Measurements from ENCODE around the gene AACS.

Gene AACS

DNA sequence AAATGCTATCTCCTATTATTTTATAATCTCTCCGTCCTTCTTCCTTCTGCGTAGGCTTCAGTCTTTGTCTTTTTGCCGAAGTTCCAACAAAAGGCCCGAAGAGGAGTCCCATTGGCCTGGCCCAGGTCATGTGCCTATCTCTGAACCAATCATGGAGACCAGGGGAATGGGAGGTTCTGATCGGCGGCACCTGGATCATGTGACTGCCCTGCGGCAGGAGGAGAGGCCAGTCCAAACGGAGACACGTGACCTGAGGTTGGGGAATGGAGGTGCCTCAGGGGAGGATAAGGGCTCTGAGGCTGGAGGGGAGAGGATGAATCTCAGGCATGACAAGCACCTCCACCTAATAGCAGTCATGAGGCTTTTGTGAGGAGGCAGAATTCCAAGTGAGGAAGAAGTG, 86.0 kb downstream of the AACS start:
- H3K36me3 ChIP-seq (ENCODE audit: low read depth): no peaks in the 10 kb centered on the region
- DNase-seq (ENCODE audit: low spot score): no peak

DNA sequence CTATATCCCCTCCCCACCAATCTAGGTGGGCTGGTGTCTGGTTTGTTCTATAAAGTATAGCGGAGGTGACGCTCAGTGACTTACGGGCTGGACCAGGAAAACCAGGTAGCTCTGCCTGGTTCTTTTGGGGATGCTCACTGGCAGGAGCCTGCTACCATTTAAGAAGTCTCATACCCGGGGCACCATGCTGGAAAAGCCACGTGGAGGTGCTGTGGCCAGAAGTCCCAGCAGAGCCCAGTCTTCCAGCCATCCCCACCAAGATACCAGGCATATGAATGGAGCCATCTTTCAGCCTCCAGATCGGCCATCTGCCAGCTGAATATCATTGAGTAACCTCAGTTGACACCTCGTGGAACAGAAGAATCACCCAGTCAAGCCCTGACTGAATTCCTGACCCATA, 87.2 kb downstream of the AACS start:
- H3K27ac ChIP-seq (ENCODE audit: poor library complexity, severe bottlenecking): no peak overlapping the region
- ATAC-seq (ENCODE audit: low read depth) (no peak), DNase-seq (ENCODE audit: low spot score) (no peak)
- H3K36me3 ChIP-seq (ENCODE audit: low read depth): no peaks in the 10 kb centered on the region
- TF ChIP-seq, protein P1, sequence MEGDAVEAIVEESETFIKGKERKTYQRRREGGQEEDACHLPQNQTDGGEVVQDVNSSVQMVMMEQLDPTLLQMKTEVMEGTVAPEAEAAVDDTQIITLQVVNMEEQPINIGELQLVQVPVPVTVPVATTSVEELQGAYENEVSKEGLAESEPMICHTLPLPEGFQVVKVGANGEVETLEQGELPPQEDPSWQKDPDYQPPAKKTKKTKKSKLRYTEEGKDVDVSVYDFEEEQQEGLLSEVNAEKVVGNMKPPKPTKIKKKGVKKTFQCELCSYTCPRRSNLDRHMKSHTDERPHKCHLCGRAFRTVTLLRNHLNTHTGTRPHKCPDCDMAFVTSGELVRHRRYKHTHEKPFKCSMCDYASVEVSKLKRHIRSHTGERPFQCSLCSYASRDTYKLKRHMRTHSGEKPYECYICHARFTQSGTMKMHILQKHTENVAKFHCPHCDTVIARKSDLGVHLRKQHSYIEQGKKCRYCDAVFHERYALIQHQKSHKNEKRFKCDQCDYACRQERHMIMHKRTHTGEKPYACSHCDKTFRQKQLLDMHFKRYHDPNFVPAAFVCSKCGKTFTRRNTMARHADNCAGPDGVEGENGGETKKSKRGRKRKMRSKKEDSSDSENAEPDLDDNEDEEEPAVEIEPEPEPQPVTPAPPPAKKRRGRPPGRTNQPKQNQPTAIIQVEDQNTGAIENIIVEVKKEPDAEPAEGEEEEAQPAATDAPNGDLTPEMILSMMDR (IDR thresholded peaks at IDR 0.05; ENCODE audit: poor library complexity, severe bottlenecking): no peak
- no peaks in the 10 kb centered on the region for H3K9me3 ChIP-seq (ENCODE audit: severe bottlenecking)
- peaks cover 10% of the 10 kb centered on the region for H3K4me1 ChIP-seq (ENCODE audit: insufficient read depth, poor library complexity, severe bottlenecking)
- no peaks in the 10 kb centered on the region for H3K27me3 ChIP-seq (ENCODE audit: insufficient read depth, poor library complexity, severe bottlenecking)
- H3K4me3 ChIP-seq (ENCODE audit: severe bottlenecking): no peak overlapping the region

More for the DNA sequence above, 86.0 kb downstream of the AACS start:
- no peak for ATAC-seq (ENCODE audit: low read depth)
- no peaks in the 10 kb centered on the region for H3K9me3 ChIP-seq (ENCODE audit: severe bottlenecking)
- peaks cover 10% of the 10 kb centered on the region for H3K4me1 ChIP-seq (ENCODE audit: insufficient read depth, poor library complexity, severe bottlenecking)
- H3K27ac ChIP-seq (ENCODE audit: poor library complexity, severe bottlenecking): no peak overlapping the region
- H3K4me3 ChIP-seq (ENCODE audit: severe bottlenecking): no peak overlapping the region
- TF ChIP-seq, protein P1 (IDR thresholded peaks at IDR 0.05; ENCODE audit: poor library complexity, severe bottlenecking): no peak
- no peaks in the 10 kb centered on the region for H3K27me3 ChIP-seq (ENCODE audit: insufficient read depth, poor library complexity, severe bottlenecking)

DNA sequence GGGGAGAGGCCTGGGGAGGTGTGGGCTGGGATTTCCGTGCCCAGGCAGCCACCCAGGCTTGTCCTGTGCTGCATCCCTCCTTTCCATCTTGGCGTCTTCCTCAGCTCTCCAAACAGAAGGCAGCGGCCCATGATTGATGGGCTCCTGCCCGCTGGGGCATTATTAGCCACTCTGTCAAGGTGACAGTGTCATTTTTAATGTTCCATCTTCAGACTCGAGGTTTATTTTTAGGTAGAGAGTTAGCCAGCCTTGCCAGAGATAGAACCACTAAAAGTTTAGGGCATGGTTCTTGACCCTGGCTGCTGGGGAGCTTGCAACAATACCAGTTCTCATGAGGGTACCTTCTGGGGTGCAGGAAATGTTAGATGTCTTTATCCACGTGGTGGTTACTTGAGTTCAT, 90.1 kb downstream of the AACS start:
- H3K9me3 ChIP-seq (ENCODE audit: severe bottlenecking): no peaks in the 10 kb centered on the region
- H3K4me1 ChIP-seq (ENCODE audit: insufficient read depth, poor library complexity, severe bottlenecking): no peaks in the 10 kb centered on the region
- DNase-seq (ENCODE audit: low spot score): no peak
- no peak overlapping the region for H3K27ac ChIP-seq (ENCODE audit: poor library complexity, severe bottlenecking)
- no peaks in the 10 kb centered on the region for H3K36me3 ChIP-seq (ENCODE audit: low read depth)
- H3K4me3 ChIP-seq (ENCODE audit: severe bottlenecking): no peak overlapping the region
- no peak for ATAC-seq (ENCODE audit: low read depth)
- no peaks in the 10 kb centered on the region for H3K27me3 ChIP-seq (ENCODE audit: insufficient read depth, poor library complexity, severe bottlenecking)
- TF ChIP-seq, protein P1 (IDR thresholded peaks at IDR 0.05; ENCODE audit: poor library complexity, severe bottlenecking): no peak

DNA sequence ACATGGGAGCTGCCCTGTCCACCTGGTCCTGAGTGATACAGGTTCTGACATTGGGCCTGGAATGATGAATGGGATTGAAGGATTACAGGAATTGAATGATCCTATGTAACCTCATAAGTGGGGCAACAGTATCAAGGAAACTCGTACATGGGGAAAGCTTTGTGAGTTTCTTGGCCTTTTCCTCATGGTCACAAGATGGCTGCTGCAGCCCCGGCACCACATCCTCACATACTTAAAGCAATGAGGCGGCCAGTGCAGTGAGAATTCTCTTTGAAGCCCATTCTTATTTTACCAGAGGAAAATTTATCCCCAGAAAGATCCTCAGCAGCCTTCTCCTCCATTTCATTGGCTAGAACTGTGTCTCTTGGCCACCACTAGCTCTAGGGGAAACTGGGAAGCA, 91.9 kb downstream of the AACS start:
- ATAC-seq (ENCODE audit: low read depth) (no peak), DNase-seq (ENCODE audit: low spot score) (no peak)
- Histone ChIP-seq H3K9me3 (ENCODE audit: severe bottlenecking) (no peaks in the 10 kb centered on the region), H3K27ac (ENCODE audit: poor library complexity, severe bottlenecking) (no peak overlapping the region), H3K4me1 (ENCODE audit: insufficient read depth, poor library complexity, severe bottlenecking) (no peaks in the 10 kb centered on the region), H3K4me3 (ENCODE audit: severe bottlenecking) (no peak overlapping the region), H3K27me3 (ENCODE audit: insufficient read depth, poor library complexity, severe bottlenecking) (no peaks in the 10 kb centered on the region), H3K36me3 (ENCODE audit: low read depth) (no peaks in the 10 kb centered on the region)
- TF ChIP-seq, protein P1 (IDR thresholded peaks at IDR 0.05; ENCODE audit: poor library complexity, severe bottlenecking): no peak

DNA sequence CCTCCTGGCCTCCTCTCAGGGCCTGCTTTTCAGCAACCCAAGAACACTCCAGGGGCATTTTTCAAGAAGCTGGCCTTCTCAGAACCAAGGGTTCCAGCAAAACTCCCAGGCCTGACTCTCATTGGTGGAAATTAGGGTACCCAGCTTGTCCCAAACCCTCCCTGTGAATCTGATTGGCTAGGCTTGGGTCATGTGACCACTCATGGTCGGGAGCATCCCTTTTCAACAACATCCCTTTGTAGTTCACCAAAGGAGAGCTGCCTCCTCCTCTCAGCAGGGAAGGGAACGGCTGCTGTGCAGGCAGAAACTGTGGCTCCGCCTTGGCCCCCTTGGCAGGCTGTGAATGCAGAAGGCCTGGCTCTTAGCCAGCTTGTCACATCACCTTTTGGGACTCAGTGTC, 94.5 kb downstream of the AACS start:
- H3K27ac ChIP-seq (ENCODE audit: poor library complexity, severe bottlenecking): no peak overlapping the region
- ATAC-seq (ENCODE audit: low read depth) (no peak), DNase-seq (ENCODE audit: low spot score) (no peak)
- H3K4me3 ChIP-seq (ENCODE audit: severe bottlenecking): no peak overlapping the region
- H3K4me1 ChIP-seq (ENCODE audit: insufficient read depth, poor library complexity, severe bottlenecking): no peaks in the 10 kb centered on the region
- TF ChIP-seq, protein P1 (IDR thresholded peaks at IDR 0.05; ENCODE audit: poor library complexity, severe bottlenecking): no peak
- H3K36me3 ChIP-seq (ENCODE audit: low read depth): no peaks in the 10 kb centered on the region
- H3K9me3 ChIP-seq (ENCODE audit: severe bottlenecking): no peaks in the 10 kb centered on the region
- H3K27me3 ChIP-seq (ENCODE audit: insufficient read depth, poor library complexity, severe bottlenecking): no peaks in the 10 kb centered on the region

Measured in RWPE2 (cell line).